ENCODE measurements around the gene HIF3A. TPM values are rescaled to one million over a fixed set of nuclear protein-coding genes. Genes with fewer than 3 reads are reported as not detected.

Gene HIF3A
- total RNA-seq, 1 experiment from 2014 or later, result not detected

DNA sequence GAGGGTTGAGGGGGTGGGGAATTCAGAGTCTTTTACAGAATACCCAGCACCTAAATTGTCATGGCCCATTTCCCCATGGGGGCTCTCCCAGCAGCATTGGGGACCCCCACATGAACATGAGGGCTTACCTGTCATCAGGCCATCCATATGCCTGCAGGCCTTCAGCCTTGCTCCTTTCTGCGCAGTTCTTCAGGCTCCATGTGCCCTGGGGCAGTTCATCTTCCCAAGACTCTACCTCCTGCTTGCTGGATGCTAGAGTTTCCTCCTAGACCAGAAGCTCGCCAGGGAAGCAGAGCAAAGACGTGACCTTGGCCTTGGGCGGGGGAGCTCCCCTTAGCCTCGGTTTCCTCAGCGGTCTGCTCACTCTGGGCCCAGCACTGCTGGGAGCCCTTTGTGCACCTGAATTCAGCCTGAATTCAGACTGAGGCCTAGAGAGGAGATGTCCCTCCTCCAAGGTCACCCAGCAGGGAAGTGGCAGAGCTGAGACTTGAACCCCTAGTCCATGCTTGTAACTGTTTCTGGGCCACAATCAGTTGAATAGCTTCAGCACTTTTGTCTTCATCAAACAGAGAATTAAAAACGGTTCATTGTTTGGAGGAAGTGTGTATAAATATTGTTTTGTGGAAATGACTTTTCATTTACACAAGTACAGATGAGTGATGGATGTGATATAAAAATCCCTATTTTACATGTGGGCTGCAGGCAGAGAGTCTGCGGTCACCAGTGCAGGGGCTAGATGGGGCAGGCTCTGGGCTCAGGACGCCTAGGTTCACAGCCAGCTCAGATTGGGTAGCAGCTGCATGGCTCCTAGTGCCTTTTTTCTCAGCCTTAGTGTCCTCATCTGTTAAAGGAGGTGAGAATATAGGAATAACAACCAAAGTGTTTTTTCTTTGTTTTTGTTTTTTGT, 59.6 kb downstream of the HIF3A start:
- TF ChIP-seq, protein P1, sequence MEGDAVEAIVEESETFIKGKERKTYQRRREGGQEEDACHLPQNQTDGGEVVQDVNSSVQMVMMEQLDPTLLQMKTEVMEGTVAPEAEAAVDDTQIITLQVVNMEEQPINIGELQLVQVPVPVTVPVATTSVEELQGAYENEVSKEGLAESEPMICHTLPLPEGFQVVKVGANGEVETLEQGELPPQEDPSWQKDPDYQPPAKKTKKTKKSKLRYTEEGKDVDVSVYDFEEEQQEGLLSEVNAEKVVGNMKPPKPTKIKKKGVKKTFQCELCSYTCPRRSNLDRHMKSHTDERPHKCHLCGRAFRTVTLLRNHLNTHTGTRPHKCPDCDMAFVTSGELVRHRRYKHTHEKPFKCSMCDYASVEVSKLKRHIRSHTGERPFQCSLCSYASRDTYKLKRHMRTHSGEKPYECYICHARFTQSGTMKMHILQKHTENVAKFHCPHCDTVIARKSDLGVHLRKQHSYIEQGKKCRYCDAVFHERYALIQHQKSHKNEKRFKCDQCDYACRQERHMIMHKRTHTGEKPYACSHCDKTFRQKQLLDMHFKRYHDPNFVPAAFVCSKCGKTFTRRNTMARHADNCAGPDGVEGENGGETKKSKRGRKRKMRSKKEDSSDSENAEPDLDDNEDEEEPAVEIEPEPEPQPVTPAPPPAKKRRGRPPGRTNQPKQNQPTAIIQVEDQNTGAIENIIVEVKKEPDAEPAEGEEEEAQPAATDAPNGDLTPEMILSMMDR (IDR thresholded peaks at IDR 0.05; ENCODE audit: unreplicated experiment), result no peak
- H3K36me3 Mint-ChIP-seq (ENCODE audit: insufficient read depth, unreplicated experiment), result peaks cover 90% of the 10 kb centered on the region
- H3K27ac Mint-ChIP-seq (ENCODE audit: low read depth, unreplicated experiment), result peak overlapping the region; percentile 23
- DNase-seq (ENCODE audit: unreplicated experiment), result no peak
- peaks cover 16% of the 10 kb centered on the region for H3K4me1 Mint-ChIP-seq (ENCODE audit: insufficient read depth, unreplicated experiment)
- ChIA-PET CTCF (no interaction called here), POLR2A (interaction anchor here (0.7 to 2.2 kb wide), 4 partner anchors 8 to 16 kb away, joined by 3 to 6 read pairs (median 4); partner anchors contain the start of gene PPP5C)
- no TSS peak for BruUV-seq (replicated peaks)
- intact Hi-C loops (cut with micrococcal nuclease), result no loop called here
- H3K27me3 Mint-ChIP-seq (ENCODE audit: insufficient read depth, unreplicated experiment), result no peaks in the 10 kb centered on the region
- no peak overlapping the region for H3K4me3 Mint-ChIP-seq (ENCODE audit: unreplicated experiment)
- no peaks in the 10 kb centered on the region for H3K9me3 Mint-ChIP-seq (ENCODE audit: unreplicated experiment)

DNA sequence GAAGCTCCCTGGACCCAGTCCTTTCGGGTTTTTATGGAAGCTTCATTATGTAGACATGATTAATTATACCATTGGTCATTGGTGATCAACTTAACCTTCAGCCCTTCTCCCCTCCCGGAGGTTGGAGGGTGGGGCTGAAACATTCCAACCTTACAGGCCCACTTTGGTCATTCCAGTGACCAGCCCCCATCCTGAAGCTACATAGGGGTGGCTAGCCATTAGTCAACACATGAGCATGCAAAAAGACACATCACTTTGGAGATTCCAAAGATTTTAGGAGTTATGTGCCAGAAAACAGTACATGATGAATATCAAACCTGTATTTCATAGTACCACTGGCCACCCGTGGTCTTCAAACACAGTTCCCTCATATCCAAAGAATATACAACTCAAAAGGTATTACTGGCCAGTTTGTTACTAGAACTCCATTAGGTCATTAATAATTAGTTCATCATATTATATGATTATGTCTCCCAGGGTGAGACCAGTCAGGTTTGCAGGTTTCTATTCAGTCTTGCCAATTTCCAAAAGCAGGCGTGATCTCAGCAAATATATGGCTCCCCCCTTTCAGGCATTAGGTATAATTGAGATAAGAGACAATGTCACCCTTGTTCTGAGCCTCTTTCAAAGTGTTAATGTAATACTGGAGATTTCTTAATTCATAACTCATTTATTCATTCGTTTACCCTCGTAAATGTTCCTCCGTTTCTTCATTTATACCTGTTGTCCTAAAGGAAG, 61.2 kb downstream of the HIF3A start:
- H3K36me3 Mint-ChIP-seq (ENCODE audit: insufficient read depth, unreplicated experiment), result peaks cover 81% of the 10 kb centered on the region
- H3K4me1 Mint-ChIP-seq (ENCODE audit: insufficient read depth, unreplicated experiment), result peaks cover 7% of the 10 kb centered on the region
- H3K4me3 Mint-ChIP-seq (ENCODE audit: unreplicated experiment), result no peak overlapping the region
- DNase-seq (ENCODE audit: unreplicated experiment), result no peak
- no peak overlapping the region for H3K27ac Mint-ChIP-seq (ENCODE audit: low read depth, unreplicated experiment)
- no peaks in the 10 kb centered on the region for H3K27me3 Mint-ChIP-seq (ENCODE audit: insufficient read depth, unreplicated experiment)
- POLR2A ChIA-PET, result interaction anchor here (0.6 to 2.2 kb wide), 3 partner anchors 10 to 89 kb away, joined by 3 to 6 read pairs (median 4); no protein-coding TSS in a partner anchor
- no TSS peak for BruUV-seq (replicated peaks)
- intact Hi-C loops (cut with micrococcal nuclease), result no loop called here
- CTCF ChIA-PET, result interaction anchor here (1.0 to 1.2 kb wide), 2 partner anchors 10 to 38 kb away, joined by 3 read pairs; no protein-coding TSS in a partner anchor
- TF ChIP-seq, protein P1 (IDR thresholded peaks at IDR 0.05; ENCODE audit: unreplicated experiment), result no peak
- no peaks in the 10 kb centered on the region for H3K9me3 Mint-ChIP-seq (ENCODE audit: unreplicated experiment)

DNA sequence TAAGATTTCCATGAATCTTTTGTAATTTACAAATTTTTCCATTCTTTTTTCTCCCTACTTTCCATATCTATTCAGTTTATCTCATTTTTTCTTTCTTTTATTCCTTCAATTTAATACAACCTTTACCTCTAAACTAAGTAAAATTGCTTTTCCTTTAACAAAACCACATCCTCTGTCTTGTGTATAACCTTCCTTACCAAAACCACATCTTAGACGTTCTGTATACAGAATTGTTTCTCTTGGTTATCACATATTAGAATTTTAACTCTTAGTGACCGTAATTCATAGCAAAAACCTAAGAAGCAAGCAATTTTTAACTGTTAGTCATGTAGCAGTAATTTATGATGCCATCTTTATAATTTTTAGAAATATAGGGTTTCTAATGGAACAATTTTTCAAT, 65.1 kb downstream of the HIF3A start:
- ChIA-PET CTCF (interaction anchor here (0.6 kb wide), 2 partner anchors 140 to 341 kb away, joined by 3 to 4 read pairs; no protein-coding TSS in a partner anchor), POLR2A (interaction anchor here (0.6 to 1.5 kb wide), 3 partner anchors 10 to 72 kb away, joined by 3 to 4 read pairs (median 3); no protein-coding TSS in a partner anchor)
- intact Hi-C loops (cut with micrococcal nuclease), result no loop called here
- H3K9me3 Mint-ChIP-seq (ENCODE audit: unreplicated experiment), result no peaks in the 10 kb centered on the region
- no peaks in the 10 kb centered on the region for H3K27me3 Mint-ChIP-seq (ENCODE audit: insufficient read depth, unreplicated experiment)
- peaks cover 7% of the 10 kb centered on the region for H3K4me1 Mint-ChIP-seq (ENCODE audit: insufficient read depth, unreplicated experiment)
- H3K36me3 Mint-ChIP-seq (ENCODE audit: insufficient read depth, unreplicated experiment), result peaks cover 83% of the 10 kb centered on the region
- H3K4me3 Mint-ChIP-seq (ENCODE audit: unreplicated experiment), result no peak overlapping the region
- no peak for DNase-seq (ENCODE audit: unreplicated experiment)
- peak overlapping the region; percentile 20 for H3K27ac Mint-ChIP-seq (ENCODE audit: low read depth, unreplicated experiment)
- TF ChIP-seq, protein P1 (IDR thresholded peaks at IDR 0.05; ENCODE audit: unreplicated experiment), result no peak
- BruUV-seq (replicated peaks), result no TSS peak

DNA sequence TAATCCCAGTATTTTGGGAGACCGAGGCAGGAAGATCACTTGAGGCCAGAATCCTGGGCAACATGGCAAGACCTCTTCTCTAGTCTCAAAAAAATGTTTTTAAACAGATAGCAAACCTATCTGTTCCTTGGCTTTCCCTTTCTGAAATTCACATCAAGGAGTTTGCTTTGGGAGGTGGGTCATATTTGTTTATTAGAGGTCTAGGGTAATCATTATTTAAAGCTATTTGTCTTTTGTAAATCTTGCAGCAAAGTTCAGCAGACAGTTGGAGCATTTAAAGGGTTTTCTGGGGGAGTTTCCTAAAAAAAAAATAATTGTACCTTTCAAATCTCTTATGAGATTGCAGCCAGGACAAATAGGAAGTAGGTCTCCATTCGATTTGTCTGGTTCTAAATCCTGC, 67.5 kb downstream of the HIF3A start:
- no peak overlapping the region for H3K4me3 Mint-ChIP-seq (ENCODE audit: unreplicated experiment)
- CTCF ChIA-PET, result interaction anchor here (1.0 to 1.8 kb wide), 4 partner anchors 16 to 179 kb away, joined by 3 to 12 read pairs (median 3); partner anchors contain the start of gene PPP5C
- no peak for DNase-seq (ENCODE audit: unreplicated experiment)
- BruUV-seq (replicated peaks), result no TSS peak
- H3K4me1 Mint-ChIP-seq (ENCODE audit: insufficient read depth, unreplicated experiment), result no peaks in the 10 kb centered on the region
- intact Hi-C loops (cut with micrococcal nuclease), result no loop called here
- no peak overlapping the region for H3K27ac Mint-ChIP-seq (ENCODE audit: low read depth, unreplicated experiment)
- TF ChIP-seq, protein P1 (IDR thresholded peaks at IDR 0.05; ENCODE audit: unreplicated experiment), result no peak
- no peaks in the 10 kb centered on the region for H3K27me3 Mint-ChIP-seq (ENCODE audit: insufficient read depth, unreplicated experiment)
- H3K9me3 Mint-ChIP-seq (ENCODE audit: unreplicated experiment), result no peaks in the 10 kb centered on the region
- POLR2A ChIA-PET, result interaction anchor here (0.7 to 2.1 kb wide), 3 partner anchors 8 to 13 kb away, joined by 3 to 10 read pairs (median 9); no protein-coding TSS in a partner anchor
- H3K36me3 Mint-ChIP-seq (ENCODE audit: insufficient read depth, unreplicated experiment), result peaks cover 76% of the 10 kb centered on the region

Measured in MCF 10A (cell line).